AG09309 (cell line): ENCODE results near the gene PHLDA2.

ENCODE experiments used
- DNase-seq: peaks from one replicate; pipeline ENCODE4 v3.0.0-alpha.2; 2010; ENCODE audit warnings: low read depth
- H3K4me3 ChIP-seq: 2 replicates; pipeline ENCODE4 v1.5.1; 2011; ENCODE audit warnings: mild to moderate bottlenecking, low read depth, low read length, moderate library complexity; ENCODE audit not compliant: control insufficient read depth
- TF ChIP-seq, protein P1 (sequence below): IDR thresholded peaks from 2 replicates; pipeline ENCODE4 v1.5.1; 2011; ENCODE audit warnings: mild to moderate bottlenecking, low read depth, low read length, inconsistent platforms; ENCODE audit not compliant: insufficient read depth, control insufficient read depth; ENCODE audit errors: missing control alignments

PHLDA2 gene

DNA sequence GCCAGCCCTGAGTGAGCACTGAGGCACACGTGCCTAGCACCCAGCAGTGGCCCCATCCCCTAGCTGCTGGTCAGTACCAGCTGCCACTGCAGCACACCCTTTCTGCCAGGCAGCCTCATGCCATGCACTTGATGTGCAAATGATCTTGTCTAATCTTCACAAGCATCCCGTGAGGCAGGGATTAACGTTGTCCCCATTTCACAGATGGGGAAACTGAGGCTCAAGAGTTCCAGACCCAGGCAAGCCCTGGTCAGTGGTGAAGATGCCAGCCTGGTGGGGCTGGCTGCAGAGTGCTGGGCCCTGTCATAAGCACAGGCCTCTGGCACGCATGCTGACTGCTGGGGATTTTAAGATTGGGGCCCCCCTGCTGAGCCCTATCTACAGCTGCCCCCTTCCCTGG is 35.3 kb downstream of the PHLDA2 start:
- H3K4me3 ChIP-seq = no peak overlapping the region
- TF ChIP-seq, protein P1, sequence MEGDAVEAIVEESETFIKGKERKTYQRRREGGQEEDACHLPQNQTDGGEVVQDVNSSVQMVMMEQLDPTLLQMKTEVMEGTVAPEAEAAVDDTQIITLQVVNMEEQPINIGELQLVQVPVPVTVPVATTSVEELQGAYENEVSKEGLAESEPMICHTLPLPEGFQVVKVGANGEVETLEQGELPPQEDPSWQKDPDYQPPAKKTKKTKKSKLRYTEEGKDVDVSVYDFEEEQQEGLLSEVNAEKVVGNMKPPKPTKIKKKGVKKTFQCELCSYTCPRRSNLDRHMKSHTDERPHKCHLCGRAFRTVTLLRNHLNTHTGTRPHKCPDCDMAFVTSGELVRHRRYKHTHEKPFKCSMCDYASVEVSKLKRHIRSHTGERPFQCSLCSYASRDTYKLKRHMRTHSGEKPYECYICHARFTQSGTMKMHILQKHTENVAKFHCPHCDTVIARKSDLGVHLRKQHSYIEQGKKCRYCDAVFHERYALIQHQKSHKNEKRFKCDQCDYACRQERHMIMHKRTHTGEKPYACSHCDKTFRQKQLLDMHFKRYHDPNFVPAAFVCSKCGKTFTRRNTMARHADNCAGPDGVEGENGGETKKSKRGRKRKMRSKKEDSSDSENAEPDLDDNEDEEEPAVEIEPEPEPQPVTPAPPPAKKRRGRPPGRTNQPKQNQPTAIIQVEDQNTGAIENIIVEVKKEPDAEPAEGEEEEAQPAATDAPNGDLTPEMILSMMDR = no peak
- DNase-seq = no peak

DNA sequence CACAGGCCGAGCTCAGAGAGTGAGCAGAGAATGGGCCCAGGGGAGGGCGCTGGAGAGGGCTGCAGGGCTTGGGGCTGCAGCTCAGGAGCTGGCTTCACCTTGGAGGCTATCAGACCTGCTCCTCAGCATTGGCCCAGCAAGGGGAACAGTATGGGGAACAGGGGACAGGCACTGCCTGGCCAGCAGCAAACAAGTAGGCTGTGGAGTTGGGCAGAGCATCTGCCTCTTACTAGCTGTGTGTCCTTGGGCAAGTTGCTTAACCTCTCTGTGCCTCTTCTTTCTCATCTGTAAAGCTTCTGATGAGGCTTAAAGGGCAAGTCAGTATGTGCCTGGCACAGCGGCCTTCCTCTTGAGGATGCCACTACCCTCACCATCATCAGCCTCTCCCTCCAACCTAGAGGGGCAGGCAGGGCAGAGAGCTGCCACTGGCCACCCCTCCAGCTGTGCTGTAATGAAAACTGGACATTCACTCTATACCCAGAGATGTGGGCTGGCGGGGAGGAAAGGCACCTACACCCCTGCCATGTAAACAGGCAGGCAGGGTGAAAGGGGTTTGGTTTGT is 36.2 kb downstream of the PHLDA2 start:
- H3K4me3 ChIP-seq = peak overlapping the region; percentile 55
- TF ChIP-seq, protein P1 = peak; percentile 14
- DNase-seq = no peak

DNA sequence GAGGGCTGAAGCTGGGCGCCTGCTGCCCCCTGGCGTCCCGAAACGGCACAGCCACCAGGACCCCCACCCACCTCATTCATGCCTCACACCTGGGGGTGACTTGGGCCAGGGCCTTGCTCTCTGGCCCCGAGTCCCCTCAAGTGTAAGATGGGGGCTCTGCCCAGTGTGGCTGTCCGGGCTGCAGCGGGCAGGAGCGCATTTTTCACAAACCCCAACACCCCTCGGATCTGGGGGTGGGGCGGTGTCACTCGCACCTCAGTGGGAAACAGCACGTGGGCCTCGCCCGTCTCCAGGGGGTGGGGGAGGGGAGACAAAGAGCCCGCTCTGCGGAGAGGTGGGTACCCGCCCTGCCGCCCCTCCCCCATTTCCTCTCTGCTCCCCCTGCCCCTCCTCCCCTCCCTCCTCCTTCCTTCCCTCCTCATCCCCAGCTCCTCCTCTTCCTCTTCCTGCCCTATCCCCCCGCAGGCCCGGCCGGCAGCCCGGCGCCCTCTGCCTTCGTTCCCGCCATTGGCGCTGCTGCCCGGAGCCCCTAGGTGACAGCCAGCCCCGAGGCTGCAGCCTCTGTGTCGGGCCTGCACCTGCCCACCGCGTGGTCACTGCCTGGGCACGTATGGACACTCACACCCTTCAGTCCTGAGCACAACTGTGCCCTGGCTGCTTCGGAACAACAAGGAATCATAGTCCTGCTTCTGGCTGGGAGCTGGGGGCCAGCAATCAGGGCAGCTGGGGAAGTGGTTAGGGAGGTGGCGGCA is 36.8 kb downstream of the PHLDA2 start:
- DNase-seq = no peak
- H3K4me3 ChIP-seq = peak overlapping the region; percentile 55
- TF ChIP-seq, protein P1 = peak; percentile 93

DNA sequence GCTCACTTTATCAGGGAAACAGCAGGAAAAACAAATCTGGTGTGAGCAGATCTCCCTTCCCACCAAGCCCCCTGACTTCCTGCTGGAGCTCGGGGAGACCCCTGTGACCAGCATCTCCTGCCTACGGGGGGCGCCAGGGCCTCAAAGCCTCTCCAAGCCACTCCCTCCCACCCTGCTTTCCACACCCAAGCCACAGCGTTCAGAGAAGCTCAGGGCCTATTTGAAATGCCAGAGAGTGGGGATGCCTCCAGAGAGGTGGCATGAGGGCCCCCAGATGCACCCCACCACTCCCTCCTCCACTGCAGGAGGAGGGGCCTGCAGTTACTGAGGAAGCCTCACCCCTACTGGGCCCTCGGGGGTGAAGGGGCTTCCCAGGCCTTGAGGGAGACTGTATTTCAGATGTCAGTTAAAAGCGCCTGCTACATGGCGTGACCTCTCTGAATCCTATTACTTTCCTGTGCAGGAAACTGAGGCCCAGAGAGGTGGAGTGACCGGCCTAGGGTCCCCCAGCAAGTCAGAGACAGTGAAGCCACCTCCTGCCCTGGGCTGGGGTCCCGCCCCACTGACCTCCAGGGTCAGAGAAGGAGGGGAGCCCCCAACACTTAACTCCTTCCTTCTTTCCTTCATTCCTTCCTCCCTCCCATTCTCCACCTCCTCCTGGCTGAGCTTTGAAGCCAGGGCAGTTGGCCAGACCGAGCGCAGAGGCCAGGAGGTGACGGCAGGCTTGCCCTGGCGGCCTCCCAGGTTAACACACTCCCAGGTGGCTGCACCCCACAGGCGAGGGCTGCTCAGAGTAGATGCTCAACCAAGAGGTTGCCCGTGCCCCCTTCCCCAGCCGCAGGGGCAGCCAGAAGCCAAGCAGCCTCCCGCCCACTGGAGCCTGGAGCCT is 37.6 kb downstream of the PHLDA2 start:
- DNase-seq = no peak
- TF ChIP-seq, protein P1 = no peak
- peak overlapping the region; percentile 55 for H3K4me3 ChIP-seq

DNA sequence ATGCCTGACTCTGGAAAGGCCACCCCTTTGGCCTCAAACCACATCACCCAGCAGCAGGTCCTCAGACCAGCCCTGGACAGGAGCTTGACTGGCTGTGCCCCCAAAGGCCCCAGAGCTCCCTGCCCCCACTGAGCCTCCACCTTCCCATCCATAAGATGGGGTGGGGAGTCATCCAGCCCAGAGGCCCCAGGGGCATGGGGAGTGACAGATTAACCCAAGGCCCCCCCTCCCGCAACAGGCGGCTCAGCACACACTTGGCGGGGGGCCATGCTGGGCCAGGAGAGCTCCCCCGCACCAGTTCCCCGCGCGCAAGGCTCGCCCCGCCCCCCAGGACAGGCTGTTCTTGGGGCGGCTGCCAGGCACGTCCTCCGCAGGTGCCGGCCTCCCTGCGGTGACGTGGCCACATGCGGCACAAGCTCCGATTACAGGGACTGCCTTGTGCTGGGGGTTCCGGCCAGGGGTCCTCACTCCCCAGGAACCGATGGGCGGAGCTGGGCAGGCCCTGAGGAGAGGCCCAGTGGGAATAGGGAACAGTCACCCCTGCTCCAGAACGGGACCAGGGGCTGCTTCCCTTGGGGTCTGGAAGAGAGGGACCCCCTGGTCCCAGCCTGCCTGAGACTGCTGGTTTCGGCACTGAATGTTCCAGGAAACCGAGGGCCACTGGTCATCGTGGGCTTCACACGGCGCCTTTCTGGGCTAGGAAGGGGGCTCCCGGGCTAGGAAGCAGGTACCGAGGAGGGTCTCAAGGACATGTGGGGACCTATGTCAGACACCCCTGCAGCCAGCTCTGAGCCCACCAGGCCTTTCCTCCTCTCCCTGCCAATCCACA is 38.5 kb downstream of the PHLDA2 start:
- H3K4me3 ChIP-seq = no peak overlapping the region
- TF ChIP-seq, protein P1 = no peak
- no peak for DNase-seq
